Measurements from ENCODE around the gene RTP3. TPM values are rescaled to one million over a fixed set of nuclear protein-coding genes. Genes with fewer than 3 reads are reported as not detected.

RTP3 gene
- polyA plus RNA-seq, 1 of the 3 experiments (the other 2 are of a cell fraction), result not detected

DNA sequence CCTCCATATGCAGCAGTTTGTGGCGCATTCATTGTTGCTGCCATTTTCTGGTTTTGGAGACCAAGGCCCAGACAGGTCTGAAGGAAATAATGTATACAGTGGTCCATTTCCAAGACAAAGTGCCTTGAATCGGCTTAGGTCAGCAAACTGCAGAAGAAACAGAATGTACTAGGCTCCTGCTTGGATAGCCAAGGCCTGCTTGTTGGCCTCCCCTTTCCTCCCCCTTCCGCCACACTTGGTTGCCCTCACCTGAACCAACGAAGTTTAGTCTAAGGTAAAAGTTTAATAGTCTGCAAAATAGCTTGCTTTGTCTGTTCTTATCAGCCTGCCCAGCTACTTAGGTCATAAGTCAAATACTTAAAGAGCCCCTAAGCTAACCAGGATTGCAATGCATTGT, 12.0 kb upstream of the RTP3 start (continued):
- no peak for TF ChIP-seq EP300 (IDR thresholded peaks at IDR 0.05; ENCODE audit: borderline replicate concordance in 1 of 2, low read depth in 1 of 2, low read length in 1 of 2)

- H3K4me3 ChIP-seq (ENCODE audit: low read depth in 2 of 2, low read length in 1 of 2), result peak overlapping the region in 1 of 2 experiments; percentile 51; a peak in 1 of 4 replicates
- H3K36me3 ChIP-seq (replicated peaks in 1 of 2; ENCODE audit: control insufficient read depth in 1 of 2, insufficient read depth in 2 of 2, low read length in 1 of 2), result no peaks in the 10 kb centered on the region
- no peak overlapping the region for H3K27ac ChIP-seq (ENCODE audit: low read depth in 2 of 2, low read length in 1 of 2)
- H3K4me1 ChIP-seq (ENCODE audit: control insufficient read depth in 1 of 2, insufficient read depth in 2 of 2, low read depth in 1 of 2, low read length in 1 of 2), result peaks cover 0 to 3% of the 10 kb centered on the region in 2 experiments; a peak in 1 of 4 replicates
- no peaks in the 10 kb centered on the region; the same call in 1 of the 2 replicates for H3K27me3 ChIP-seq (ENCODE audit: insufficient read depth)
- peak overlapping the region; percentile 62; the same call in 1 of the 2 replicates for H3K4me2 ChIP-seq
- no peak overlapping the region for H3K9ac ChIP-seq
- POLR2A ChIA-PET, result no interaction called here
- TF ChIP-seq RFX5 (IDR thresholded peaks at IDR 0.05; ENCODE audit: low read length) (0 out of 2 replicates have a peak, but pooled peaks have one; percentile 28), RCOR1 (IDR thresholded peaks at IDR 0.05; ENCODE audit: low read length) (peak; percentile 70; the same call in 1 of the 2 replicates), RAD21 (IDR thresholded peaks at IDR 0.05; ENCODE audit: low read length) (peak; percentile 99), CHD2 (IDR thresholded peaks at IDR 0.05; ENCODE audit: low read length, partially characterized antibody) (peak; percentile 59), ZBTB33 (IDR thresholded peaks at IDR 0.05; ENCODE audit: borderline replicate concordance, low read depth) (no peak), GATA2 (CRISPR knock-in tag; IDR thresholded peaks at IDR 0.05) (no peak), POLR2AphosphoS5 (IDR thresholded peaks at IDR 0.05; ENCODE audit: low read depth, low read length) (no peak), SMC3 (IDR thresholded peaks at IDR 0.05; ENCODE audit: low read depth, low read length) (peak; percentile 99), MAX (IDR thresholded peaks at IDR 0.05; ENCODE audit: low read depth) (0 out of 2 replicates have a peak, but pooled peaks have one; percentile 27), FOXJ3 (CRISPR knock-in tag; IDR thresholded peaks at IDR 0.05) (no peak), FOXM1 (IDR thresholded peaks at IDR 0.05; ENCODE audit: low read depth) (no peak), FOSL2 (IDR thresholded peaks at IDR 0.05; ENCODE audit: borderline replicate concordance, low read depth) (no peak)
- TF ChIP-seq, protein P1, sequence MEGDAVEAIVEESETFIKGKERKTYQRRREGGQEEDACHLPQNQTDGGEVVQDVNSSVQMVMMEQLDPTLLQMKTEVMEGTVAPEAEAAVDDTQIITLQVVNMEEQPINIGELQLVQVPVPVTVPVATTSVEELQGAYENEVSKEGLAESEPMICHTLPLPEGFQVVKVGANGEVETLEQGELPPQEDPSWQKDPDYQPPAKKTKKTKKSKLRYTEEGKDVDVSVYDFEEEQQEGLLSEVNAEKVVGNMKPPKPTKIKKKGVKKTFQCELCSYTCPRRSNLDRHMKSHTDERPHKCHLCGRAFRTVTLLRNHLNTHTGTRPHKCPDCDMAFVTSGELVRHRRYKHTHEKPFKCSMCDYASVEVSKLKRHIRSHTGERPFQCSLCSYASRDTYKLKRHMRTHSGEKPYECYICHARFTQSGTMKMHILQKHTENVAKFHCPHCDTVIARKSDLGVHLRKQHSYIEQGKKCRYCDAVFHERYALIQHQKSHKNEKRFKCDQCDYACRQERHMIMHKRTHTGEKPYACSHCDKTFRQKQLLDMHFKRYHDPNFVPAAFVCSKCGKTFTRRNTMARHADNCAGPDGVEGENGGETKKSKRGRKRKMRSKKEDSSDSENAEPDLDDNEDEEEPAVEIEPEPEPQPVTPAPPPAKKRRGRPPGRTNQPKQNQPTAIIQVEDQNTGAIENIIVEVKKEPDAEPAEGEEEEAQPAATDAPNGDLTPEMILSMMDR (IDR thresholded peaks at IDR 0.05), result peak; percentile 93
- TF ChIP-seq, protein P2, sequence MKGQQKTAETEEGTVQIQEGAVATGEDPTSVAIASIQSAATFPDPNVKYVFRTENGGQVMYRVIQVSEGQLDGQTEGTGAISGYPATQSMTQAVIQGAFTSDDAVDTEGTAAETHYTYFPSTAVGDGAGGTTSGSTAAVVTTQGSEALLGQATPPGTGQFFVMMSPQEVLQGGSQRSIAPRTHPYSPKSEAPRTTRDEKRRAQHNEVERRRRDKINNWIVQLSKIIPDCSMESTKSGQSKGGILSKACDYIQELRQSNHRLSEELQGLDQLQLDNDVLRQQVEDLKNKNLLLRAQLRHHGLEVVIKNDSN (IDR thresholded peaks at IDR 0.05; ENCODE audit: borderline replicate concordance, low read depth), result no peak
- H3F3A ChIP-seq (replicated peaks; ENCODE audit: insufficient read depth), result no peaks in the 10 kb centered on the region
- peak; percentile 95 for DNase-seq
- H3K9me2 ChIP-seq, result no peaks in the 10 kb centered on the region
- H3K79me2 ChIP-seq (ENCODE audit: insufficient read depth), result no peaks in the 10 kb centered on the region
- no peaks in the 10 kb centered on the region for H4K20me1 ChIP-seq (ENCODE audit: insufficient read depth)
- WGBS (ENCODE audit: low lambda C conversion rate), result 14% methylated on average over 23 of the region's 26 CpGs
- CTCF ChIA-PET, result interaction anchor here (0.6 to 7.9 kb wide), 102 partner anchors 8 to 909 kb away, joined by 3 to 223 read pairs (median 5); partner anchors contain the start of genes ALS2CL, CCR5AS, CCRL2 and LRRC2
- H2AFZ ChIP-seq (ENCODE audit: low read depth), result no peak overlapping the region
- H3K9me3 ChIP-seq, result no peaks in the 10 kb centered on the region
Observed at GRCh38 chr3:46488735-46489361, 8.9 kb upstream of the RTP3 start.
